Colonic mucosa (tissue), 4 donors: ENCODE results near the gene GRM7. TPM values are rescaled to one million over a fixed set of nuclear protein-coding genes. Genes with fewer than 3 reads are reported as not detected.

Experiments used
- DNase-seq: peaks from one replicate; pipeline ENCODE4 v3.0.0-alpha.2; 2020
- H3K27ac ChIP-seq: fragments of 200-600 bp; one replicate; pipeline ENCODE4 v1.8.0; 2021
- H3K27me3 ChIP-seq: fragments of 200-600 bp; one replicate; pipeline ENCODE4 v1.8.0; 2021
- H3K36me3 ChIP-seq: fragments of 200-600 bp; one replicate; pipeline ENCODE4 v1.8.0; 2021
- H3K4me1 ChIP-seq: fragments of 200-600 bp; one replicate; pipeline ENCODE4 v1.8.0; 2021; ENCODE audit warnings: mild to moderate bottlenecking
- H3K4me3 ChIP-seq: fragments of 200-600 bp; one replicate; pipeline ENCODE4 v1.8.0; 2021
- H3K9ac ChIP-seq, 2 donors: one replicate each; pipeline ENCODE4 v1.7.0; 2013; ENCODE audit warnings: control low read depth in 2 of 2, low read depth in 2 of 2, low read length in 2 of 2
- H3K9me3 ChIP-seq: fragments of 200-600 bp; one replicate; pipeline ENCODE4 v1.8.0; 2021
- intact Hi-C: fragments of 100-400 bp; cut with DNase I; formaldehyde crosslinking; loops from one replicate; pipeline ENCODE4 v1.14.1; 2022
- total RNA-seq, 2 donors: library from RNA; stranded (reverse); fragmentation: NEBNext Ultra II Directional in 1 of 2; extraction: Animal tissue kit (Norgen Biotek cat#: 25700) in 1 of 2; gene quantifications; one replicate each; pipeline ENCODE4 v1.2.1, GENCODE V29; 2021
- TF ChIP-seq, protein P1 (sequence below): fragments of 200-600 bp; IDR thresholded peaks from one replicate; pipeline ENCODE4 v1.8.0; 2022; ENCODE audit warnings: antibody characterized with exemption, mild to moderate bottlenecking
- donor health status: healthy.
- donor health status: DM: no; HTN: no; CAD: no.
- donor health status: DM: no; HTN: no; CAD: no.

The GRM7 gene
- total RNA-seq, 2 donors from 2014 or later = 0.15 to 0.66 TPM

DNA sequence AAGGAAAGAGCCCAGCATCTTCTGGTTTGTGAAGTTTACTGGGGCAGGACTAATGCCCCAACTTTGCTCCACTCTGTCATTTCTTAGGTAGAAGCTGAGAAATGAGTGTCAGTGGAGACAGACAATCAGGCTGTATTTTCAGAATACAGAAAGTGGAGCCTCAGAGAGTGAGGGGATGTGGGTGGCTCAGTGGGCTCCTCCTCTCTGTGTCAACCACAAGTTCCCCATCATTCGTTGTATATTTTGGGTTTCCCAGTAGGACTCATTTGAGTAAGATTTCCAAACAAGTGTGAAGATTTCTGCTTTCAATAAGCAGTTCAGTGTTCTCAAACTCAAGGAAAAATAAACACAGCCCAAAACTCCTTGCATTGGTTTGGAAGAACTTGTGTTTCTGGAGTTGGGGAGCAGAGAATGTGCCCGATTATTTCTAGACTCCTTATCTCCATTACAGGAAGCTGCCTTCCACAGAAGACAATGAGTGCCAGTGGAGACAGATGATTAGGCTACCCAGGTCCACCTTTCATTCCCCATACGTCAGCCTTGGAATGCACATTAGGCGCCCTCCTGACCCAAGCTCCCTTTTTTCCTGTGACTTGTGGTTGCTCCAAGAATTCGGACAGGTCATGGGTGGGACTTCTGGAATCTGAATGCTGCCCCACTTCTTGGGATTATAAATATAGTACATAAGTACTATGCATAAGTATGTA, 848.6 kb downstream of the GRM7 start:
- Histone ChIP-seq H3K4me3 (no peak overlapping the region), H3K36me3 (no peaks in the 10 kb centered on the region), H3K27ac (no peak overlapping the region), H3K9me3 (no peaks in the 10 kb centered on the region), H3K4me1 (no peaks in the 10 kb centered on the region), H3K9ac (no peak overlapping the region), H3K27me3 (no peaks in the 10 kb centered on the region)
- intact Hi-C loops = no loop called here
- no peak for DNase-seq
- TF ChIP-seq, protein P1, sequence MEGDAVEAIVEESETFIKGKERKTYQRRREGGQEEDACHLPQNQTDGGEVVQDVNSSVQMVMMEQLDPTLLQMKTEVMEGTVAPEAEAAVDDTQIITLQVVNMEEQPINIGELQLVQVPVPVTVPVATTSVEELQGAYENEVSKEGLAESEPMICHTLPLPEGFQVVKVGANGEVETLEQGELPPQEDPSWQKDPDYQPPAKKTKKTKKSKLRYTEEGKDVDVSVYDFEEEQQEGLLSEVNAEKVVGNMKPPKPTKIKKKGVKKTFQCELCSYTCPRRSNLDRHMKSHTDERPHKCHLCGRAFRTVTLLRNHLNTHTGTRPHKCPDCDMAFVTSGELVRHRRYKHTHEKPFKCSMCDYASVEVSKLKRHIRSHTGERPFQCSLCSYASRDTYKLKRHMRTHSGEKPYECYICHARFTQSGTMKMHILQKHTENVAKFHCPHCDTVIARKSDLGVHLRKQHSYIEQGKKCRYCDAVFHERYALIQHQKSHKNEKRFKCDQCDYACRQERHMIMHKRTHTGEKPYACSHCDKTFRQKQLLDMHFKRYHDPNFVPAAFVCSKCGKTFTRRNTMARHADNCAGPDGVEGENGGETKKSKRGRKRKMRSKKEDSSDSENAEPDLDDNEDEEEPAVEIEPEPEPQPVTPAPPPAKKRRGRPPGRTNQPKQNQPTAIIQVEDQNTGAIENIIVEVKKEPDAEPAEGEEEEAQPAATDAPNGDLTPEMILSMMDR = no peak

DNA sequence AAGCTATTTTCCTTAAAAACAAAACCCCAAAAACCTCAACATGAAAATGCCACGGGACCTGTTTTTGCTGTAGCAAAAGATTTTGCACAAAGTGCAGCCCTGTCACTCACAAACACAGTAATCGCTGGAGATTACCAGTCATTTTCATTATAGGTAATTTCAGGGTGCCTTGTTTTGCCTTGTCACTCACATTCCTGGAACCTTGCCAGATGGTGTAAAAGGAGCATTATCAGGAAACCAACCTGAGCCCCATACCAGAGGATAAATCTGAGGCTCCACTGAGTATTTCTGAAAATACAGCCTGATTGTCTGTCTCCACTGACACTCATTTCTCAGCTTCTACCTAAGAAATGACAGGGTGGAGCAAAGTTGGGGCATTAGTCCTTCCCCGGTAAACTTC, 849.4 kb downstream of the GRM7 start:
- Histone ChIP-seq H3K9ac (no peak overlapping the region), H3K4me3 (no peak overlapping the region), H3K27ac (no peak overlapping the region), H3K4me1 (no peaks in the 10 kb centered on the region), H3K27me3 (no peaks in the 10 kb centered on the region), H3K36me3 (no peaks in the 10 kb centered on the region), H3K9me3 (no peaks in the 10 kb centered on the region)
- intact Hi-C loops = no loop called here
- TF ChIP-seq, protein P1 = no peak
- no peak for DNase-seq

DNA sequence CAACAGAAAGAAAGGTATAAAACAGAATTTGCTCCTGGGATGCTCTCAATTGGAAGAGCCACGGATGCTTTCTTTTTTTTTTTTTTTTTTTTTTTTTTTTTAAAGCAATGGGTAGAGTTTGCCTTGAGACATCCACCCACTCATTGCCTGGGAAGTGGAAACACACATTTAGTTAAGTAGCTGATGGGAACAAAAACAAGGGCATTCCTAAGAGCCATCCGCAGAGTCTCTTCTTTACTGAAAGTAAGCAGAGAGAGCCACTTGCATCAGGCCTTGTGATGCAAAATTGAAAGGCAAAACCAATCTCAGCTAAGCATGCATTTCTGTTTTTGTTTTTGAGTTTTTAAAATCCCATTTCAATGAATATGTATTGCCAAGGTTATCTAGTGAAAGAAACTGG, 852.8 kb downstream of the GRM7 start:
- Histone ChIP-seq H3K9me3 (no peaks in the 10 kb centered on the region), H3K4me1 (no peaks in the 10 kb centered on the region), H3K9ac (no peak overlapping the region), H3K4me3 (no peak overlapping the region), H3K27ac (no peak overlapping the region), H3K27me3 (no peaks in the 10 kb centered on the region), H3K36me3 (no peaks in the 10 kb centered on the region)
- no peak for DNase-seq
- intact Hi-C loops = no loop called here
- TF ChIP-seq, protein P1 = no peak

DNA sequence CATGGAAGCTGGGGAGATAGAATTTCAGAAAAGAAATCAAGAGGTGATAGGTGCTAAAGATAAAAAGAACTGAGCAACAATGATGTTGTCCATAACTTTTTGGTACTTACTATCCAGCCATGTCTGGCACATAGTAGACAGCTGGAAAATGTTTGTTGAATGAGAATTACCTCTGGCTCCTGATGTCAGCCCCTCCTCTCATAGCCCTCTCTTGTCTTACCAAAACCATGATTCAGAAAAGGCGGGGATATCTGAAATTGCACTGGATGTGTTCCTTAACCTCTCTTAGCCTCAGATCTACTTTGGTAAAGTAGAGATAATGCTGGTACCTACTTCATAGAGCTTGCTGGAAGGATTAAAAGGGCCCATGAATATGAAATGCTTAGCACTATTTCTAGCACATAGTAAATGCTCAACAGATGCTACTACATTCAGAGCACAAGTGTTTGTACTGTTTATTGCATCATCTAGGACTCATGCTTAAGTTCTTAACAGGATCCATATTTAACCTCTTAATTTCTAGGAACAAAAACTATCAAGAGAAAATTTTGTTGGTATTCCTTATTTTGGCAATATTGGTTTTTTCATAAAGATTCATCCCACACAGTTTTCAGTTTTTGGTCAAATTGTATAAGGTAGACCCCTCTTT, 859.9 kb downstream of the GRM7 start:
- TF ChIP-seq, protein P1 = no peak
- DNase-seq = no peak
- Histone ChIP-seq H3K9ac (no peak overlapping the region), H3K4me3 (no peak overlapping the region), H3K36me3 (no peaks in the 10 kb centered on the region), H3K27me3 (no peaks in the 10 kb centered on the region), H3K27ac (no peak overlapping the region), H3K4me1 (no peaks in the 10 kb centered on the region), H3K9me3 (no peaks in the 10 kb centered on the region)
- intact Hi-C loops = no loop called here

DNA sequence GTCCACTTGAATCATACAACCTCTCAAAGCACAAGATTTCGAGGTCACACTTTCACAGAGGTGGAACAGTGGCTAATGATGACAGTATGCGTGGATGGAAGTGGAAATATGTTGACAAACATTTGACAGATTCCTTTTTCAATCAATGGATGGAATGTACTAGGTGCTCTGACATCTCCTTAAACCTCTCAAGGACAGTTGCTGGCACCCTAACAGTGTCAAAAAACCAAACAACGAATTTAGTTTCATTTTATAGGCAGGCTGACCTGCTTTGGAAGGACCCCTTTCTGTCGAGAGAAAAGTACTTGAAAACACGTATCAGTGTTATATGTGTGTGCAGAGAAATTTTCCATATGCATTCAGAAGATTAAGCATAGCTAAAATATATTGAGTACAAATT, 861.0 kb downstream of the GRM7 start:
- no peak for DNase-seq
- Histone ChIP-seq H3K27me3 (no peaks in the 10 kb centered on the region), H3K9ac (no peak overlapping the region), H3K4me3 (no peak overlapping the region), H3K36me3 (no peaks in the 10 kb centered on the region), H3K27ac (no peak overlapping the region), H3K4me1 (no peaks in the 10 kb centered on the region), H3K9me3 (no peaks in the 10 kb centered on the region)
- TF ChIP-seq, protein P1 = no peak
- intact Hi-C loops = no loop called here
